HG03064 (cell line): Measurements from ENCODE around the gene AOPEP.

Experiments used
- ATAC-seq: cut with Tn5 transposase; IDR thresholded peaks from one replicate; pipeline ENCODE4 v1.9.1; 2021; ENCODE audit warnings: low read depth; ENCODE audit not compliant: unreplicated experiment

AOPEP gene

DNA sequence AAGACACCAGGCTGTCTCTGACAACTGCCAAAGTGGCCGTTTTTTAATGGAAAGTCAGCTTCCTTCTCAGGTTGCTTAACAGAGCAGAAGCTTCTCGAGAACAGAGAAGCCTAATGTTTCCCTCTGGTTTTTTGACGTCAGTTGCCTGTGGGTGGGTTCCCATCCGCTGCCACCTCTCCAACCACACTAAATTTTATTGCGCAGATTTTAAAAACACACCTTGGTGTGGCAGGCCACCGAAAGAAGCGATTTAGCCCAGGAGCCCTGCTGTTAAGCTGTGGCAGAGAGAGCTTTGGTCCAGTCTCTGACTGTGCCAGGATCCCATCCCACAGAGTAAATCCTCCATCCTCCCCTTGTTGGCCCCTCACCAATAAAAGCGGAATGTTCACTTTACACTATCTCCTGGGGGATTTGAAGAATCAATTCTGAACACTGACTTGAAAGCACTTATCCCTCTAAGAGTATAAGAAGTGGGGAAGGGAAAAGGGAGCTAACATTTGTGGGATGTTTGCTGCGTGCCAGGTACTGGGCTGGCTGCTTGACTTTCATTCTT, 181.6 kb downstream of the AOPEP start:
- no peak for ATAC-seq

- no peak for ATAC-seq
Measured at GRCh38 chr9:94908583-94909249, 182.2 kb downstream of the AOPEP start.

DNA sequence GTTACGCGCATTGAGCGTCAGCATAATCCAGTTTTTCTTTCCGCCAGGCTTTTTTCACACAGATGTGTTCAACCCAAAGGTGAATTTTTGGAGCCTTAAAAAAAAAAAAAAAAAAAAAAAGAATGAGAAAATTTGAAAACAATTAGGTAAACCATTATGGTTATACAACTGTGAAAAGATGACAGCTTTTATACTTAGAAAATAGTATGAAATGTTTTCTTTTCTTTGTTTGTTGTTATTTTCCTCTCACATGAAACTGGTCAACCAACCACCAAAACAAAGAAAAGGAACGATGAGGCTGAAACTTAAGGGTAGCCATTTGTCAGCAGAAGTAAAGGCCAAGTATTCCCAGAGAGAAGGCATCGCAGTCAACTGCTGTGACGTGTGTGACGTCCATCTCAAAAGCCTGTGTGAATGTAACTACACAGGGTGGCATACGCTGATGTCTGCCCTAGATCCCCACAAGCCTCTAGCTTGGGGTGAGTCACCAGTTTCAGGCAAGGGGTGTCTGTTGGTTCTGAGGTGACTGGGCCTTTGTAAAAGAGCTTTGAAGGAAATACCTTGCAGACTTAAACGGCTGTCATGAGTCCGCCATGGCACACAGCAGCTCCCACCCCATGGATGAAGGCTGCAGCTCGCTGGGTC, 182.9 kb downstream of the AOPEP start:
- ATAC-seq, result no peak

GRCh38 chr9:94909965-94910730, 183.6 kb downstream of the AOPEP start:
- ATAC-seq, result no peak

GRCh38 chr9:94911211-94911610, 184.7 kb downstream of the AOPEP start:
- no peak for ATAC-seq

DNA sequence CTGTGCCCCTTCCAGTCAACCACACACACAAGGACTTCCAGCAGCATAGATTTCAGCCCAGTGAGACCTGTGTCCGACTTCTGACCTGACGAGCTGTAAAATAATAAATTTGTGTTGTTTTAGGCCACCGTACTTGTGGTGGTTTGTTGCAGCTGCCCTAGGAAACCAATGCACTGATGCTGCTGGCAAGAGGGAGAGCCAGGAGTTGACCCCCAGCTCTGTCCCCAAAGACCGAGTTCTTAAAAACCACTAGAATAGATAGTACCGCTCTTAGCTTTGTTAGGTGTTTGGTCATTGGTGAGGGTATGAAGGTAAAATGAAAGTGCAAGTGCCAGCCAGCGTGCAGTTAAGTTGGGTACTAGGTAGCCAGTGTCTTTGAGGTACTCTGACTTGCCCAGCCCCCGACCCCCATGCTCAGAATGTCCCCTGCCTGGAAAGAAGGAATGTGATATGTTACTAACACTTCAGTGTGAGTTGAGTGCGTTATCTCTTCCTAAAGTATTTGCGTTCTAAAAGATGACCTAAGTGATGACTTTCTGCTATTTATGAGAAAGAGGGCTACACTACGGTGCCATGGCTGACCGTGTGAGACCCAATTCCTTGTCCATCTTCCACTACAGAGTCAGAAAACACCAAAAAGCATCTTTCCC, 185.6 kb downstream of the AOPEP start:
- ATAC-seq, result no peak

DNA sequence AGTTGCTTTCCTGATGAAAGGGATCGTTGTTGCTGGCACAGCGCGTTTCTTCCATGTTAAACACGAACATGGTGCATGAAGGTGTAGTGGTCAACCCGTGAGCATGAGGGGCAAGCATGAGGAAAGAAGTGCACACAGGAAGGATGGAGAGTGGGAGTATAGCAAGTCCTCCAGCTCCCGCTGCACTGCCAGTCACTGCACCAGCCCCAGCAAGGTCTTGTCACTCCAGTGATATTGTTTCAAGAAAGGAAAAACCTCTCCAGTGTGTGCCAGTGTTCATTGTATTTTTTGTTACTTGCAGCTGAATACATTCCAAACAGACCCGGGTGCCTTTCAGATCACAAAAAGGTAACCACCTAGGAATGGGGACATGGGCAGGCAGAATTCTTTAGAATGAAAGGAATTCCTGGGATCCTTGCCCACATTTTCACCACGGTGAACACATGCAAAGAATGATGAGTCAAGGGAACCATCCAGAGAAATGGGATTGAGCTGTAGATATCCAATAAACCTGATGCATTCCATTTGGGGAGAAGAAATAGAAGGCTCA, 186.3 kb downstream of the AOPEP start:
- ATAC-seq, result no peak

GRCh38 chr9:94913550-94913949, 187.1 kb downstream of the AOPEP start:
- no peak for ATAC-seq

GRCh38 chr9:94915476-94916450, 189.3 kb downstream of the AOPEP start:
- ATAC-seq, result no peak

DNA sequence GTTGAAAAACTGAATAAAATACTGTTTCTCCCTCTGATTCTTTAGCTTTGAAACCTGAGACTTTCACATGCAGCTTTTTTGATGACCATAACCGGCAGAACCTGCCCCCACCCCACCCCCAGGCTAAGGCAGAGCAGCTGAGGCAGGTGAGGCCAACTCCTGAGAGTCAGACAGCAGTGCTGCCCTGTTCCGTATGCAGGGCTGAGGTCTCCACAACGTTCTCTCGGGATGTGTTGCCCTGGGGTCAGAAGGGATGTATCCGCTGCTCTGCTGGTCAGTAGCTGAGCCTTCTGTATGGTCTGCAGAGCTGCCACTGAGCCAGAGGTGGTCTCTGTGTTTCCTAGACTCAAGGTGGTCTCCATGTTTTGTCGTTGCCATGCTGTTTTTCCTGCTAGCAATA, 190.5 kb downstream of the AOPEP start:
- ATAC-seq, result no peak

DNA sequence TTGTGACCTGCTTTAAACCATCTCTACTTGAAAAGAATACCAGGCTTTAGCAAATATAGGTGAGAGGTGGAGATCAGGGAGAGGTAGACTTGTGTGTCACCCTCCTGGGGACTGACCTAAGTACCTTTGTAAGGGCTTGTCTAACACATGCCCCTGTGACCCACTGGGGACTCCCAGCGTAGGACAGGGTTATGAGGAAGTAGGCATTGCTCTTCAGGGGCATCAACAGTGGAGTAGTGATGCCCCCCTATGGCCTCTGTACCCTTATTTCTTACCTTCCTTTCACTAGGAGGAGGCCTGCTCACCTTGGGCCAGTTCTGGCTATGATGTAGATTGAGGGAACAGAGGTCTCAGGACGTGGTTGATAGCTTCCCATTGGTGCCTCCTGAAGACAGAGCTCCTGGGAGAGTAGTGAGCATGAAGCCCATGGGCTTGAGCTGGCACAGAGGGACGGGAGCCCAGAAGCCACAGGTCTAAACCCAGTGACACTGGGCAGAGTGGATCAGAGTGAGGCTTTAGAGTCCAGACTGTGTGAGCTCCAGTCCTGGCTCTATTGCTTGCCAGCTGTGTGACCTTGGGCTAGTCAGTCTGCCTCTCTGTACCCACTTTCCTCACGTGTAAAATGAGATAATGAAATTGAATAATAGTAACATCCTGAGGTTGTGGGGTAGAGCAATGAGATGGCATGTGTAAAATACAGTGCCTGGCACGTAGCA, 191.7 kb downstream of the AOPEP start:
- no peak for ATAC-seq

GRCh38 chr9:94919376-94920098, 193.0 kb downstream of the AOPEP start:
- ATAC-seq, result no peak

DNA sequence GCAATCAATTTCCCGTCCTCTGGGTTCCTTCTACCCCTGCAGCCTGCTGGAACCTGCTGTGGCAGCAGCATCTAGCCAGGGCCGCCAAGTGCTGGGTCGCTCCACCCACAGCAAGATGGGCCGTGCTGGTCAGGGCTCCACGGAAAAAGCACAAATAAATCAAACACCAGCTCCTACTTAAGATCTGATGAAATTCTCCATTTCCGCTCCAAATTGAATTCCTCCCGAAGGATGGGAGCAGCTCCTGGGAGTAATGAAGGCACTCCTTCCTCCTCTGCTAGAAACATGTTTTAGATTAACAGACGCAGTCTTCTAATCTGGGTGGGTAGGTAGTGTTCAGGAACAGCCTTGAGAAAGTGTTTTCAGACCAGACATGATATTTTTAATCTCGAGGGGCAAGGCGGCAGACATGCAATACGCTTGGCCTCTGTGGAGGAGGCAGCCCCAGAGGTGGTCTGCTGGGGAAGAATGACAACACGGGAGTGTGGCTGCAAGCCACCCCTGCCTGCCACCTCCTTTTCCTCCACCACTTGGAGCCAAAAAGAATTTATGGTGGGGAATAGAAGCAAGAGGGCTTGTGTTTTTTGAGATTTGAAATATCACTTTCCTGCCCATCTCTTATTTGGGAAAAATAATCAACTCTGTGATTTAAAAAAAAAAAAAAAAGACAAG, 194.1 kb downstream of the AOPEP start:
- no peak for ATAC-seq

- ATAC-seq, result no peak
Measured at GRCh38 chr9:94921092-94921471, 194.6 kb downstream of the AOPEP start.

- ATAC-seq, result no peak
Measured at GRCh38 chr9:94921656-94922055, 195.2 kb downstream of the AOPEP start.

GRCh38 chr9:94922098-94922607, 195.7 kb downstream of the AOPEP start:
- ATAC-seq, result no peak

DNA sequence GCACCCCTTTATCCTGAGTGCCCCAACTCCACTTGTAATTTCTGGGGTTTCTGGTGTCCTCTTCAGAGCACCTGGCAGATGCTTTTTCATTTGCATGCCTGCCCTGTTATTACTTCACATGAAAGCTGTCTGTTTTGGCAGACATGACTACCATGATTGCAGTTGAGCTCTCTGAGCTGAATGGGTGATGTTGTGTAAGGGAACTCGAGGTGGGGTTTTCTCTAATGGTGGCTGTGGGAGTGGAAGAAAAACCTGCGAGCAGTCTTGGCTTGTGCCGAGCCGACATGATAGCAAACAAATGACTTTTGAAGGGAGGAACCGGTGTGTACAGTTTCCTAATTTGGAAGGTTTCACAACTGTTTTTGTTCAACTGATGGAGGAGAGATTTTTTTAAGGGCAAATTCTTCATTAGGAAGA, 196.2 kb downstream of the AOPEP start:
- ATAC-seq, result no peak
